SK-N-SH treated with all-trans-retinoic acid at 6 μM for 48 hours (cell line): Measurements from ENCODE around the gene LRMDA.

Experiments used
- BACH2 ChIP-seq: fragments of 250-450 bp; sonication (Bioruptor Pico); IDR thresholded peaks from 2 replicates; pipeline ENCODE4 v1.9.0; 2021; ENCODE audit warnings: mild to moderate bottlenecking, borderline replicate concordance
- CSDC2 ChIP-seq: fragments of 250-450 bp; sonication (Bioruptor Pico); IDR thresholded peaks from 2 replicates; pipeline ENCODE4 v1.5.0; 2020; ENCODE audit warnings: mild to moderate bottlenecking, moderate library complexity
- ISL1 ChIP-seq: fragments of 250-450 bp; sonication (Bioruptor Pico); IDR thresholded peaks from 2 replicates; pipeline ENCODE4 v2.1.2; 2022; ENCODE audit warnings: mild to moderate bottlenecking, moderate library complexity
- RARB ChIP-seq: fragments of 250-450 bp; sonication (Bioruptor Pico); IDR thresholded peaks from 2 replicates; pipeline ENCODE4 v1.8.0; 2021; ENCODE audit warnings: mild to moderate bottlenecking, moderate library complexity
- ZC3H10 ChIP-seq: fragments of 250-450 bp; sonication (Bioruptor Pico); IDR thresholded peaks from 2 replicates; pipeline ENCODE4 v1.5.1; 2021; ENCODE audit warnings: mild to moderate bottlenecking, moderate library complexity
- ZNF8 ChIP-seq: fragments of 450-650 bp; formaldehyde crosslinking; IDR thresholded peaks from 2 replicates; pipeline ENCODE4 v1.5.0; 2020; ENCODE audit warnings: mild to moderate bottlenecking, moderate library complexity
- TF ChIP-seq, protein P1 (sequence below): fragments of 250-450 bp; sonication (Bioruptor Pico); IDR thresholded peaks from 2 replicates; pipeline ENCODE4 v1.8.0; 2021; ENCODE audit warnings: low read depth, mild to moderate bottlenecking, moderate library complexity, borderline replicate concordance
- TF ChIP-seq, protein P2 (sequence below): fragments of 250-450 bp; sonication (Bioruptor Pico); IDR thresholded peaks from 2 replicates; pipeline ENCODE4 v1.5.1; 2020; ENCODE audit warnings: low read depth, mild to moderate bottlenecking, moderate library complexity
- TF ChIP-seq, protein P3 (sequence below): fragments of 250-450 bp; sonication (Bioruptor Pico); IDR thresholded peaks from 2 replicates; pipeline ENCODE4 v1.5.0; 2020; ENCODE audit warnings: mild to moderate bottlenecking, moderate library complexity
- TF ChIP-seq, protein P4 (sequence below): fragments of 250-450 bp; sonication (Bioruptor Pico); IDR thresholded peaks from 2 replicates; pipeline ENCODE4 v1.8.0; 2020; ENCODE audit warnings: mild to moderate bottlenecking, moderate library complexity, borderline replicate concordance

DNA sequence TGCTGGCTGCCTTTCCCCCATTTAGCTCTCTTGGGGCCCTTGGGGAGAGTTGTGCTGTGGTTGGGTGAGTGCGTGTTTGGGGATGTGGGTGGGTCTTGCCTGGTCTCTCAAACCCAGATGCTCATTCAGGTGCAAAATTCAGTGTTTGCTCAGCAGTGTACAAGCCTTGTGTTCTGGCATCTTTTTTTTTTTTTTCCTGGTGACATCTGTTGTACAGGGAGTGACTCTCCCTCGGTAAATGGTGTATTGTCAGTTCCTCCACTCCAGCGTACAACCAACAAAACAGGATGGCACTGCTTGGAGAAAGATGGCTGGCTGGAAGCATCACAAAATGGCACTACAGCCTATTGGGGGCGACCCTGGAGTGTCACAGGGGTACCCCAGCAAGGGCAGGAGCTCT lies 75.5 kb downstream of the LRMDA start:
- TF ChIP-seq, protein P1, sequence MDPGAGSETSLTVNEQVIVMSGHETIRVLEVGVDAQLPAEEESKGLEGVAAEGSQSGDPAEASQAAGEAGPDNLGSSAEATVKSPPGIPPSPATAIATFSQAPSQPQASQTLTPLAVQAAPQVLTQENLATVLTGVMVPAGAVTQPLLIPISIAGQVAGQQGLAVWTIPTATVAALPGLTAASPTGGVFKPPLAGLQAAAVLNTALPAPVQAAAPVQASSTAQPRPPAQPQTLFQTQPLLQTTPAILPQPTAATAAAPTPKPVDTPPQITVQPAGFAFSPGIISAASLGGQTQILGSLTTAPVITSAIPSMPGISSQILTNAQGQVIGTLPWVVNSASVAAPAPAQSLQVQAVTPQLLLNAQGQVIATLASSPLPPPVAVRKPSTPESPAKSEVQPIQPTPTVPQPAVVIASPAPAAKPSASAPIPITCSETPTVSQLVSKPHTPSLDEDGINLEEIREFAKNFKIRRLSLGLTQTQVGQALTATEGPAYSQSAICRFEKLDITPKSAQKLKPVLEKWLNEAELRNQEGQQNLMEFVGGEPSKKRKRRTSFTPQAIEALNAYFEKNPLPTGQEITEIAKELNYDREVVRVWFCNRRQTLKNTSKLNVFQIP (CRISPR knock-in tag) = no peak
- TF ChIP-seq RARB (CRISPR knock-in tag) = no peak
- TF ChIP-seq, protein P2, sequence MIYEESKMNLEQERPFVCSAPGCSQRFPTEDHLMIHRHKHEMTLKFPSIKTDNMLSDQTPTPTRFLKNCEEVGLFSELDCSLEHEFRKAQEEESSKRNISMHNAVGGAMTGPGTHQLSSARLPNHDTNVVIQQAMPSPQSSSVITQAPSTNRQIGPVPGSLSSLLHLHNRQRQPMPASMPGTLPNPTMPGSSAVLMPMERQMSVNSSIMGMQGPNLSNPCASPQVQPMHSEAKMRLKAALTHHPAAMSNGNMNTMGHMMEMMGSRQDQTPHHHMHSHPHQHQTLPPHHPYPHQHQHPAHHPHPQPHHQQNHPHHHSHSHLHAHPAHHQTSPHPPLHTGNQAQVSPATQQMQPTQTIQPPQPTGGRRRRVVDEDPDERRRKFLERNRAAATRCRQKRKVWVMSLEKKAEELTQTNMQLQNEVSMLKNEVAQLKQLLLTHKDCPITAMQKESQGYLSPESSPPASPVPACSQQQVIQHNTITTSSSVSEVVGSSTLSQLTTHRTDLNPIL (CRISPR knock-in tag) = no peak
- no peak for TF ChIP-seq ISL1 (CRISPR knock-in tag)
- TF ChIP-seq, protein P3, sequence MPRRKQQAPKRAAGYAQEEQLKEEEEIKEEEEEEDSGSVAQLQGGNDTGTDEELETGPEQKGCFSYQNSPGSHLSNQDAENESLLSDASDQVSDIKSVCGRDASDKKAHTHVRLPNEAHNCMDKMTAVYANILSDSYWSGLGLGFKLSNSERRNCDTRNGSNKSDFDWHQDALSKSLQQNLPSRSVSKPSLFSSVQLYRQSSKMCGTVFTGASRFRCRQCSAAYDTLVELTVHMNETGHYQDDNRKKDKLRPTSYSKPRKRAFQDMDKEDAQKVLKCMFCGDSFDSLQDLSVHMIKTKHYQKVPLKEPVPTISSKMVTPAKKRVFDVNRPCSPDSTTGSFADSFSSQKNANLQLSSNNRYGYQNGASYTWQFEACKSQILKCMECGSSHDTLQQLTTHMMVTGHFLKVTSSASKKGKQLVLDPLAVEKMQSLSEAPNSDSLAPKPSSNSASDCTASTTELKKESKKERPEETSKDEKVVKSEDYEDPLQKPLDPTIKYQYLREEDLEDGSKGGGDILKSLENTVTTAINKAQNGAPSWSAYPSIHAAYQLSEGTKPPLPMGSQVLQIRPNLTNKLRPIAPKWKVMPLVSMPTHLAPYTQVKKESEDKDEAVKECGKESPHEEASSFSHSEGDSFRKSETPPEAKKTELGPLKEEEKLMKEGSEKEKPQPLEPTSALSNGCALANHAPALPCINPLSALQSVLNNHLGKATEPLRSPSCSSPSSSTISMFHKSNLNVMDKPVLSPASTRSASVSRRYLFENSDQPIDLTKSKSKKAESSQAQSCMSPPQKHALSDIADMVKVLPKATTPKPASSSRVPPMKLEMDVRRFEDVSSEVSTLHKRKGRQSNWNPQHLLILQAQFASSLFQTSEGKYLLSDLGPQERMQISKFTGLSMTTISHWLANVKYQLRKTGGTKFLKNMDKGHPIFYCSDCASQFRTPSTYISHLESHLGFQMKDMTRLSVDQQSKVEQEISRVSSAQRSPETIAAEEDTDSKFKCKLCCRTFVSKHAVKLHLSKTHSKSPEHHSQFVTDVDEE (CRISPR knock-in tag) = no peak
- TF ChIP-seq ZNF8 (CRISPR knock-in tag) = no peak
- TF ChIP-seq, protein P4, sequence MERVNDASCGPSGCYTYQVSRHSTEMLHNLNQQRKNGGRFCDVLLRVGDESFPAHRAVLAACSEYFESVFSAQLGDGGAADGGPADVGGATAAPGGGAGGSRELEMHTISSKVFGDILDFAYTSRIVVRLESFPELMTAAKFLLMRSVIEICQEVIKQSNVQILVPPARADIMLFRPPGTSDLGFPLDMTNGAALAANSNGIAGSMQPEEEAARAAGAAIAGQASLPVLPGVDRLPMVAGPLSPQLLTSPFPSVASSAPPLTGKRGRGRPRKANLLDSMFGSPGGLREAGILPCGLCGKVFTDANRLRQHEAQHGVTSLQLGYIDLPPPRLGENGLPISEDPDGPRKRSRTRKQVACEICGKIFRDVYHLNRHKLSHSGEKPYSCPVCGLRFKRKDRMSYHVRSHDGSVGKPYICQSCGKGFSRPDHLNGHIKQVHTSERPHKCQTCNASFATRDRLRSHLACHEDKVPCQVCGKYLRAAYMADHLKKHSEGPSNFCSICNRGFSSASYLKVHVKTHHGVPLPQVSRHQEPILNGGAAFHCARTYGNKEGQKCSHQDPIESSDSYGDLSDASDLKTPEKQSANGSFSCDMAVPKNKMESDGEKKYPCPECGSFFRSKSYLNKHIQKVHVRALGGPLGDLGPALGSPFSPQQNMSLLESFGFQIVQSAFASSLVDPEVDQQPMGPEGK = no peak
- no peak for TF ChIP-seq ZC3H10 (CRISPR knock-in tag)
- TF ChIP-seq CSDC2 = no peak
- no peak for TF ChIP-seq BACH2 (CRISPR knock-in tag)
